ENCODE measurements around the gene GET4.

Gene GET4

DNA sequence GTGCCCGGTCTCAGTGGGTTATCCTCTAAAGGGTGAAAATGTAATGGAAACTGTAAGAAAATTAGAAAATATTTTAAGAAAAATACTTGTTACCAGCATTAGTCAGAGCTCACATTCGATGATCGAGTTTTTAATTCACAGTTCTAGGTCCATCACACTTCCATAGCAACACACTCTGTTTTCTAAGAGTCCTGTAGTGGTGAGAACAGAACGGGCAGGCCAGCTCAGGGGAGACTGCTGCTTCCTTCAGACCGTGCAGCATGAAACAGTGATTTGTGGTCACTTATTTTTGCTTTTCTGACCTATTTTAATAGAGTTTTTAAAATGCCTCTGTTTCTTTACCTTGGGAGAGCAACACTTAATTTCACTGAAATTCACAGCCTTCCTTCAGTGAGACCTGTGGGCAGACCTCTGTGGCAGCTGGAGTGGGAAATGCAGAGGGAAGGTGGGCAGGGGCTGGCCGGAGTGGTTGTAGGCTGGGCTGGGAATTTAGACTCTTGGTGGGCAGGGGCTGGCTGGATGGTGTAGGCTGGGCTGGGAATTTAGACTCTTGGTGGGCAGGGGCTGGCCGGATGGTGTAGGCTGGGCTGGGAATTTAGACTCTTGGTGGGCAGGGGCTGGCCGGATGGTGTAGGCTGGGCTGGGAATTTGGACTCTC, 42.6 kb upstream of the GET4 start:
- TF ChIP-seq, protein P1, sequence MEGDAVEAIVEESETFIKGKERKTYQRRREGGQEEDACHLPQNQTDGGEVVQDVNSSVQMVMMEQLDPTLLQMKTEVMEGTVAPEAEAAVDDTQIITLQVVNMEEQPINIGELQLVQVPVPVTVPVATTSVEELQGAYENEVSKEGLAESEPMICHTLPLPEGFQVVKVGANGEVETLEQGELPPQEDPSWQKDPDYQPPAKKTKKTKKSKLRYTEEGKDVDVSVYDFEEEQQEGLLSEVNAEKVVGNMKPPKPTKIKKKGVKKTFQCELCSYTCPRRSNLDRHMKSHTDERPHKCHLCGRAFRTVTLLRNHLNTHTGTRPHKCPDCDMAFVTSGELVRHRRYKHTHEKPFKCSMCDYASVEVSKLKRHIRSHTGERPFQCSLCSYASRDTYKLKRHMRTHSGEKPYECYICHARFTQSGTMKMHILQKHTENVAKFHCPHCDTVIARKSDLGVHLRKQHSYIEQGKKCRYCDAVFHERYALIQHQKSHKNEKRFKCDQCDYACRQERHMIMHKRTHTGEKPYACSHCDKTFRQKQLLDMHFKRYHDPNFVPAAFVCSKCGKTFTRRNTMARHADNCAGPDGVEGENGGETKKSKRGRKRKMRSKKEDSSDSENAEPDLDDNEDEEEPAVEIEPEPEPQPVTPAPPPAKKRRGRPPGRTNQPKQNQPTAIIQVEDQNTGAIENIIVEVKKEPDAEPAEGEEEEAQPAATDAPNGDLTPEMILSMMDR (conservative IDR thresholded peaks at IDR 0.05; ENCODE audit: low read length), result no peak
- H3K4me3 ChIP-seq (ENCODE audit: low read length), result no peak overlapping the region
- DNase-seq (ENCODE audit: low read depth), result peak; percentile 33

DNA sequence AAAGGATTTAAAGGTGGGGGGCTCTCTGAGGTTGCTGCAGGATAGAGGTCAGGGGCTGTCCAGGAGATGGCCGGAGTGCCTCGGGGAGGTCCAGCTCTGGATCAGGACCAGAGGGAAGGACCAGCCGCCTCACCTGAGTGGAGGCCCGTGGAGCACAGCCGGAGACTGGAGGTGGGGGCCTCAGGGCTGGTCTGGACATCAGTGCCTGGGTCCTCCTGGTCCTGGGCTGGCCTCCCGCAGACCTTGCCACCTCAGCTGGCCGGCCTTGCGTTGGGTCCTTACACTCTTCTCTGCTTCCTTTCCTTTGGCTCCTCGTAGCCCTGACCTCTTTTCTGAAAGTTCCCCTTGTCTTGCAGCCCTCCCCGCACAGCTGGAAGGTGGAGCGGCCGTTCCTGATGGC, 42.1 kb upstream of the GET4 start:
- no peak for DNase-seq (ENCODE audit: low read depth)
- TF ChIP-seq, protein P1 (conservative IDR thresholded peaks at IDR 0.05; ENCODE audit: low read length), result no peak
- H3K4me3 ChIP-seq (ENCODE audit: low read length), result no peak overlapping the region

DNA sequence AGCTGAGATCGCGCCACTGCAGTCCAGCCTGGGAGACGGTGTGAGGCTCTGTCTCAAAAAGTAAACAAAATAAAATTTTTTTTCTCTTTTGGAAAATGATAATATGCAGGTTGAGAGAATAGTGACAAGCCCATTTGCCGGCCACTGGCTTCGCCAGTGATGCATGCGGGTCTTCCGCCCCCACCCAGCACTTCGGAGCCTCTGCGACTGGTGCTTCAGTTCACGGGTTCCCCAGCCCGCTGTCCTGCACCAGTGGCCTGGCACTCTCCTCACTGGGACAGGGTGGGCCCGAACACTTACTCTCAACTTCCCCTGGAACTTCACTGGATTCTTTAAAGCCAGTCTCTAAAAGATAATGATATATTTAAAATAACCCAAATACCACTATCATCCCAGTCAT, 41.3 kb upstream of the GET4 start:
- no peak overlapping the region for H3K4me3 ChIP-seq (ENCODE audit: low read length)
- TF ChIP-seq, protein P1 (conservative IDR thresholded peaks at IDR 0.05; ENCODE audit: low read length), result no peak
- DNase-seq (ENCODE audit: low read depth), result no peak

DNA sequence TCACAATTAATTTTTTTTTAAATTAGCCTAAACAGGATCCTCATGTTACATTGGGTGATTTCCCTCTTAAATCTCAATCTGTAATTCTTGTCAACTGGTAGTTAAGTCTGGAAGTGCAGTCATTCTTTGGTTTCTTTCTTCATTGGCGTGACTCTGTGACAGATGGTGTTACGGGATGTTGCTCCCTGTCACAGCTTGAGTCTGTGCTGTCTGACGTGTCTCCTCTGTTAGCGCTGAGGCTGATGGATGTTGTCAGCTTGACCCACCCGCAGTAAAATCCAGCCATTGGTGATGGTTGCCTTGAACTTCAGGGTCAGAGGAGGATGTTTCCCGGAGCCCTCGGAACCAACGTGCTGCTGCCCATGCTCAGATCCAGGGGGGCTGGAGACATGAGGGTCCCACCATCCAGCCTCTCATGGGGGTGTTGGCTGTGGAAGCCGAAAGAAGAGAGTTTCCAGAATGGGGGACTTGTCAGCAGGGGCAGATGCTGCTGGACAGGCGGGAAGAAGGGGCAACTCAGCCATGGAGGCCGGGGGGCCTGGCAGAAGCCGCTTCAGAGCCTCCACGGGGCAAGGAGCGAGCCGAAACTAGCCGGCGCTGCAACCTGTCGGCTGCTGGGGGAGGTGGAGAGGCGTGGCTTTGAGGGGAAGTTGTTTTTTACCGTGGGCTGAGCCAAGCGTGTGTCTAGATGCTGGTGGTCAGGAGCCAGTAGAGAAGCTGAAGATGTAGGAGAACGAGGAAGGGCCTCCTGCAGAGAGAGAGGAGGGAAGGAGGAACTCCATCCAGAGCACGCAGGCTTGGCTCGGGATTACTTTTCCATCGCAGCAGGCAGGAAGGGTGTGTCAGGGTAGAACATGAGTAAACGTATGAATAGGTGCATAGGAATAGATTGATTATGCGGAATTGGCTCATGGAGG, 40.6 kb upstream of the GET4 start:
- DNase-seq (ENCODE audit: low read depth), result peak; percentile 28
- TF ChIP-seq, protein P1 (conservative IDR thresholded peaks at IDR 0.05; ENCODE audit: low read length), result no peak
- H3K4me3 ChIP-seq (ENCODE audit: low read length), result no peak overlapping the region

DNA sequence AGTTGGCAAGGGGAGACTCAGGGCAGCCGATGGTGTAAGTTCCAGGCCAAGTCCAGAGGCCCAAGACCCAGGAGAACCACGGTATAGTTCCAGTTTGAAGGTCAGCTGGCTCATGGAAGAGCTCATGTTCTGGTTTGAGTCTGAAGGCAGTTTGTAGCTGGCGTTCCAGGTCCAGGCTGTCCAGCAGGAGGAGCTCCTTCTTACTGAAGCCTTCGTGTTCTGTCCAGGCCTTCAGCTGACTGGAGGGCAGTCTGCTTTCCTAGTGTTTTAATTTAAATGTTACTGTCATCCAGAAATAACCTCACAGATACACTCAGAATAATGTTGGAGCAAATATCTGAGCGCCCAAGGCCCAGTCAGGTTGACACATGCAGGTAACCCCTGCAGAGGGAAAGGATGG, 39.9 kb upstream of the GET4 start:
- peak; percentile 58 for DNase-seq (ENCODE audit: low read depth)
- no peak overlapping the region for H3K4me3 ChIP-seq (ENCODE audit: low read length)
- TF ChIP-seq, protein P1 (conservative IDR thresholded peaks at IDR 0.05; ENCODE audit: low read length), result peak; percentile 67

DNA sequence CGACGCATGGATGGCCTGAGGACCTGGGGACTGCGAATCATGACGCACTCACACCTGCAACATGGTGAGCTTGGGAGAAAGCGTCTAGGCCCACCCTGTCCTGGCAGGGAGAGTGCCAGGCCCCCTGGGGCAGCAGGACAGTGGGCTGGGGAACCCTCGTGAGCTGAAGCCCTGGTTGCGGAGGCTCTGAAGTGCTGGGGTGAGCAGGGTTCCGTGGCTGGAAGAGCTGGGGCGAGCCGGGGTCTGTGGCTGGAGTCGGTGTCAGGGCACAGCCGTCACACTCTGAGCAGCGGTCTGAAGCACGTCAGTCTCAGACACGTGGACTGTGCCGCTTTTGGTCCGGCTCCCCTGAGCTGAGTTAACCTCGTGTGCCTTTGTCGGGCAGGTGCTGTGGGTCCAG, 39.4 kb upstream of the GET4 start:
- TF ChIP-seq, protein P1 (conservative IDR thresholded peaks at IDR 0.05; ENCODE audit: low read length), result no peak
- no peak overlapping the region for H3K4me3 ChIP-seq (ENCODE audit: low read length)
- DNase-seq (ENCODE audit: low read depth), result no peak

Data from AG10803 (cell line).